Stomach (tissue), 4 donors: ENCODE results near the gene NAXE.

Experiments used
- CTCF ChIP-seq, 7 experiments: fragments of 450-650 bp in 4 of 7; fragments of 200-600 bp in 3 of 7; sonication (generic) in 3 of 7; IDR thresholded peaks; one replicate each; pipeline ENCODE4 v1.5.1; 2016 to 2019; ENCODE audit warnings: antibody characterized with exemption in 7 of 7, control low read depth in 2 of 7, mild to moderate bottlenecking in 1 of 7
- POLR2A ChIP-seq, 4 donors: fragments of 450-650 bp; IDR thresholded peaks; one replicate each; pipeline ENCODE4 v1.6.1; 2016; ENCODE audit warnings: antibody characterized with exemption in 4 of 4, control low read depth in 2 of 4, mild to moderate bottlenecking in 1 of 4, moderate library complexity in 1 of 4

GRCh38 chr1:156632355-156632754, 40.8 kb downstream of the NAXE start:
- TF ChIP-seq CTCF (IDR thresholded peaks at IDR 0.05) (no peak), POLR2A (IDR thresholded peaks at IDR 0.05) (no peak)
